PFSK-1 (cell line): ENCODE data around the gene SORCS1.

Source experiments
- POLR2AphosphoS5 ChIP-seq: IDR thresholded peaks from 2 replicates; pipeline ENCODE4 v1.6.1; 2012; ENCODE audit warnings: low read depth, mild to moderate bottlenecking, control low read depth, low read length, moderate library complexity
- SIN3A ChIP-seq: IDR thresholded peaks from 2 replicates; pipeline ENCODE4 v1.6.1; 2012; ENCODE audit warnings: mild to moderate bottlenecking, low read length, moderate library complexity, borderline replicate concordance; ENCODE audit not compliant: insufficient read depth

- no peak for TF ChIP-seq POLR2AphosphoS5
- TF ChIP-seq SIN3A: no peak
Measured at GRCh38 chr10:106708506-106708905, 456.0 kb downstream of the SORCS1 start.
